Left lung (tissue), 10 donors: ENCODE results near the gene KRTAP10-12. TPM values are rescaled to one million over a fixed set of nuclear protein-coding genes. Genes with fewer than 3 reads are reported as not detected.
A peak's percentile ranks its signal among the peaks of the same experiment; 100 is the strongest.

Experiments used
- ATAC-seq: fragments of 200-7000 bp; cut with Tn5 transposase; one replicate; pipeline ENCODE4 v1.9.1; 2020; ENCODE audit warnings: moderate library complexity
- DNase-seq, 4 donors: peaks; one replicate each; pipeline ENCODE4 v3.0.0-alpha.2; 2013 to 2020
- H3K27ac ChIP-seq, 2 donors: fragments of 200-600 bp; sonication (generic) in 1 of 2; one replicate each; pipeline versions ENCODE4 v1.5.0 to v1.8.0; 2020 to 2021
- H3K27me3 ChIP-seq, 2 donors: fragments of 200-600 bp; sonication (generic) in 1 of 2; one replicate each; pipeline versions ENCODE4 v1.5.0 to v1.8.0; 2020 to 2021
- H3K36me3 ChIP-seq, 2 donors: fragments of 200-600 bp; sonication (generic) in 1 of 2; one replicate each; pipeline versions ENCODE4 v1.5.0 to v1.8.0; 2020 to 2021
- H3K4me1 ChIP-seq, 2 donors: fragments of 200-600 bp; one replicate each; pipeline ENCODE4 v1.8.0; 2021
- H3K4me3 ChIP-seq, 2 donors: fragments of 200-600 bp; sonication (generic) in 1 of 2; one replicate each; pipeline versions ENCODE4 v1.5.0 to v1.8.0; 2020 to 2021; ENCODE audit warnings: mild to moderate bottlenecking in 1 of 2
- H3K9me3 ChIP-seq, 2 donors: fragments of 200-600 bp; sonication (generic) in 1 of 2; one replicate each; pipeline versions ENCODE4 v1.5.0 to v1.8.0; 2020 to 2021
- CTCF ChIP-seq, 2 donors: fragments of 200-600 bp; sonication (generic) in 1 of 2; IDR thresholded peaks; one replicate each; pipeline versions ENCODE4 v1.5.0 to v1.8.0; 2021; ENCODE audit warnings: antibody characterized with exemption in 2 of 2
- intact Hi-C, 2 donors: fragments of 100-400 bp; cut with DNase I; formaldehyde crosslinking; loops; one replicate each; pipeline versions ENCODE4 v1.11.2 to v1.14.2; 2022
- polyA plus RNA-seq, 6 donors: library from polyadenylated mRNA; unstranded; fragments of 120-200 nt; gene quantifications; one replicate each; pipeline ENCODE4 v1.2.1, GENCODE V29; 2013; ENCODE audit not compliant: insufficient read length in 6 of 6
- total RNA-seq, 2 donors: library from RNA; stranded (reverse); fragmentation: NEBNext Ultra II Directional; extraction: Animal tissue kit (Norgen Biotek cat#: 25700); gene quantifications; one replicate each; pipeline ENCODE4 v1.2.1, GENCODE V29; 2021
- donor health status: DM: no; HTN: yes; CAD: no.
- donor health status: DM: no; HTN: no; CAD: no.

The KRTAP10-12 gene
- total and polyA plus RNA-seq, 8 donors: not detected

GRCh38 chr21:44703731-44704635 is 7.0 kb downstream of the KRTAP10-12 start:
- Histone ChIP-seq H3K9me3 (no peaks in the 10 kb centered on the region), H3K27ac (no peak overlapping the region), H3K4me3 (no peak overlapping the region), H3K36me3 (no peaks in the 10 kb centered on the region), H3K4me1 (no peaks in the 10 kb centered on the region), H3K27me3 (peaks cover 34 to 100% of the 10 kb centered on the region in 2 donors)
- intact Hi-C loops: no loop called here
- ATAC-seq (no peak), DNase-seq (no peak)
- no peak for TF ChIP-seq CTCF (IDR thresholded peaks at IDR 0.05)

- Histone ChIP-seq H3K27ac (no peak overlapping the region), H3K9me3 (no peaks in the 10 kb centered on the region), H3K36me3 (no peaks in the 10 kb centered on the region), H3K27me3 (peaks cover 40 to 100% of the 10 kb centered on the region in 2 donors), H3K4me1 (peaks cover 0 to 1% of the 10 kb centered on the region in 2 donors), H3K4me3 (no peak overlapping the region)
- DNase-seq (no peak), ATAC-seq (no peak)
- no peak for TF ChIP-seq CTCF (IDR thresholded peaks at IDR 0.05)
- intact Hi-C loops: no loop called here
Measured at GRCh38 chr21:44704636-44705001, 7.6 kb downstream of the KRTAP10-12 start.

GRCh38 chr21:44706026-44706705 is 9.2 kb downstream of the KRTAP10-12 start:
- Histone ChIP-seq H3K4me1 (peaks cover 6 to 7% of the 10 kb centered on the region in 2 donors), H3K9me3 (no peaks in the 10 kb centered on the region), H3K4me3 (no peak overlapping the region), H3K27me3 (peaks cover 56 to 100% of the 10 kb centered on the region in 2 donors), H3K36me3 (no peaks in the 10 kb centered on the region), H3K27ac (no peak overlapping the region)
- intact Hi-C loops: no loop called here
- ATAC-seq (no peak), DNase-seq (no peak)
- TF ChIP-seq CTCF (IDR thresholded peaks at IDR 0.05): no peak

GRCh38 chr21:44706706-44707581 is 10.0 kb downstream of the KRTAP10-12 start:
- TF ChIP-seq CTCF (IDR thresholded peaks at IDR 0.05): no peak
- H3K36me3 ChIP-seq: no peaks in the 10 kb centered on the region
- peaks cover 63 to 100% of the 10 kb centered on the region in 2 donors for H3K27me3 ChIP-seq
- DNase-seq (peak in 1 of 4 donors; percentile 67), ATAC-seq (no peak)
- H3K4me1 ChIP-seq: peaks cover 6 to 13% of the 10 kb centered on the region in 2 donors
- no peaks in the 10 kb centered on the region for H3K9me3 ChIP-seq
- no peak overlapping the region for H3K4me3 ChIP-seq
- intact Hi-C loops: no loop called here
- H3K27ac ChIP-seq: no peak overlapping the region
